H1 (cell line): ENCODE measurements around the gene SYMPK. TPM values are rescaled to one million over a fixed set of nuclear protein-coding genes. Genes with fewer than 3 reads are reported as not detected.

Source experiments
- CTCF ChIA-PET: fragments of 300-600 bp; sonication (Branson Sonifier 250); formaldehyde crosslinking; loops from one replicate; lab custom pipeline; 2021; ENCODE audit not compliant: partially characterized antibody; lab: Charles Lee
- POLR2A ChIA-PET: fragments of 300-600 bp; sonication (Branson Sonifier 250); formaldehyde crosslinking; loops from one replicate; lab custom pipeline; 2021; ENCODE audit warnings: inconsistent platforms; ENCODE audit not compliant: partially characterized antibody; lab: Charles Lee
- DNase-seq, 2 experiments: peaks; one replicate each; pipeline versions ENCODE4 v3.0.0 to v3.0.0-alpha.2; 2010 to 2022; ENCODE audit warnings: low spot score in 2 of 2, low read depth in 1 of 2, mixed read lengths in 1 of 2
- FAIRE-seq: peaks from 2 replicates; lab custom pipeline; 2011; peaks lifted over from hg19 to GRCh38; lab: Jason Lieb, UNC
- H2AFZ ChIP-seq: 2 replicates; pipeline ENCODE4 v1.8.1; 2012; ENCODE audit warnings: low read length, inconsistent platforms
- H2AK5ac ChIP-seq: 2 replicates; pipeline ENCODE4 v1.6.1; 2013; ENCODE audit warnings: low read depth, low read length
- H2BK120ac ChIP-seq: replicated peaks from 2 replicates; pipeline ENCODE3; 2013; ENCODE audit warnings: low read depth, low read length, inconsistent platforms
- H2BK12ac ChIP-seq: 2 replicates; pipeline ENCODE4 v1.6.1; 2013; ENCODE audit warnings: low read depth, low read length
- H2BK15ac ChIP-seq: 2 replicates; pipeline ENCODE4 v1.6.1; 2013; ENCODE audit warnings: low read length
- H2BK20ac ChIP-seq: 2 replicates; pipeline ENCODE4 v1.6.1; 2013; ENCODE audit warnings: low read length
- H2BK5ac ChIP-seq: 2 replicates; pipeline ENCODE4 v1.6.1; 2013; ENCODE audit warnings: low read depth, low read length
- H3K14ac ChIP-seq: 2 replicates; pipeline ENCODE4 v1.6.1; 2013; ENCODE audit warnings: inconsistent platforms; ENCODE audit not compliant: insufficient read length
- H3K18ac ChIP-seq: 2 replicates; pipeline ENCODE4 v1.6.1; 2013; ENCODE audit warnings: low read length; ENCODE audit errors: extremely low read depth
- H3K23ac ChIP-seq: 2 replicates; pipeline ENCODE4 v1.6.1; 2013; ENCODE audit warnings: inconsistent platforms; ENCODE audit not compliant: insufficient read length
- H3K23me2 ChIP-seq: 2 replicates; pipeline ENCODE4 v1.6.1; 2013; ENCODE audit warnings: low read depth, low read length
- H3K27ac ChIP-seq: 2 replicates; pipeline ENCODE4 v1.6.1; 2011; ENCODE audit warnings: low read depth, low read length, inconsistent platforms
- H3K27me3 ChIP-seq, 4 experiments: replicated peaks in 1 of 4; 1 replicate in 1 of 4; 2 replicates in 3 of 4; pipeline versions ENCODE4 v1.6.1 to v1.8.1; 2011 to 2013; ENCODE audit warnings: low read length in 3 of 4, mild to moderate bottlenecking in 3 of 4, inconsistent platforms in 2 of 4, mixed read lengths in 2 of 4, moderate library complexity in 1 of 4; ENCODE audit not compliant: control insufficient read depth in 3 of 4, insufficient read depth in 3 of 4; ENCODE audit errors: extremely low read depth in 1 of 4
- H3K36me3 ChIP-seq, 4 experiments: 2 replicates each; pipeline versions ENCODE4 v1.6.1 to v1.8.1; 2011 to 2013; ENCODE audit warnings: mild to moderate bottlenecking in 4 of 4, low read length in 3 of 4, moderate library complexity in 2 of 4, control low read depth in 1 of 4, inconsistent platforms in 1 of 4; ENCODE audit not compliant: insufficient read depth in 4 of 4, control insufficient read depth in 2 of 4
- H3K4ac ChIP-seq: replicated peaks from 2 replicates; pipeline ENCODE3; 2013; ENCODE audit warnings: low read length, low read depth, mixed read lengths, inconsistent platforms; ENCODE audit not compliant: insufficient read length
- H3K4me1 ChIP-seq, 4 experiments: replicated peaks in 1 of 4; 1 replicate in 1 of 4; 2 replicates in 3 of 4; pipeline versions ENCODE4 v1.6.1 to v1.8.1; 2011 to 2013; ENCODE audit warnings: low read length in 3 of 4, inconsistent platforms in 2 of 4, mixed read lengths in 1 of 4; ENCODE audit not compliant: insufficient read depth in 4 of 4, control insufficient read depth in 3 of 4
- H3K4me2 ChIP-seq, 2 experiments: 2 replicates each; pipeline versions ENCODE4 v1.6.1 to v1.8.1; 2011 to 2013; ENCODE audit warnings: low read depth in 2 of 2, low read length in 2 of 2, control low read depth in 1 of 2, inconsistent platforms in 1 of 2, mild to moderate bottlenecking in 1 of 2; ENCODE audit not compliant: insufficient read depth in 1 of 2
- H3K4me3 ChIP-seq, 4 experiments: fragments of 200-600, 300-600 bp in 1 of 4; sonication (generic), shearing (Covaris generic), sonication (Bioruptor Twin) in 1 of 4; 2 replicates each; pipeline versions ENCODE4 v1.5.1 to v1.8.1; 2011 to 2016; ENCODE audit warnings: low read length in 4 of 4, low read depth in 3 of 4, control low read depth in 2 of 4, inconsistent platforms in 2 of 4, mild to moderate bottlenecking in 2 of 4, mixed read lengths in 1 of 4, moderate library complexity in 1 of 4; ENCODE audit not compliant: insufficient read depth in 2 of 4; ENCODE audit errors: extremely low read depth in 1 of 4
- H3K56ac ChIP-seq: replicated peaks from 2 replicates; pipeline ENCODE3; 2013; ENCODE audit warnings: low read depth, mild to moderate bottlenecking, mixed read lengths, low read length, inconsistent platforms; ENCODE audit not compliant: insufficient read length
- H3K79me1 ChIP-seq: 2 replicates; pipeline ENCODE4 v1.6.1; 2013; ENCODE audit warnings: low read depth, low read length, control low read depth
- H3K79me2 ChIP-seq, 2 experiments: 2 replicates each; pipeline versions ENCODE4 v1.6.1 to v1.8.1; 2012 to 2013; ENCODE audit warnings: low read length in 2 of 2, mild to moderate bottlenecking in 2 of 2, inconsistent platforms in 1 of 2; ENCODE audit not compliant: insufficient read depth in 2 of 2, control insufficient read depth in 1 of 2
- H3K9ac ChIP-seq, 4 experiments: replicated peaks in 1 of 4; 1 replicate in 1 of 4; 2 replicates in 3 of 4; pipeline versions ENCODE4 v1.6.1 to v1.8.1; 2011 to 2013; ENCODE audit warnings: low read depth in 3 of 4, low read length in 3 of 4, control low read depth in 2 of 4, mild to moderate bottlenecking in 2 of 4, moderate library complexity in 2 of 4, inconsistent platforms in 1 of 4; ENCODE audit errors: extremely low read depth in 1 of 4
- H3K9me3 ChIP-seq, 2 experiments: 2 replicates each; pipeline versions ENCODE4 v1.6.1 to v1.8.1; 2012 to 2013; ENCODE audit warnings: mild to moderate bottlenecking in 2 of 2, moderate library complexity in 2 of 2, control low read depth in 1 of 2, inconsistent platforms in 1 of 2, low read depth in 1 of 2, low read length in 1 of 2, mixed read lengths in 1 of 2; ENCODE audit not compliant: insufficient read depth in 2 of 2
- H4K20me1 ChIP-seq, 2 experiments: replicated peaks in 1 of 2; 2 replicates each; pipeline versions ENCODE3 to v1.8.1; 2011 to 2013; ENCODE audit warnings: inconsistent platforms in 2 of 2, low read length in 2 of 2, mild to moderate bottlenecking in 1 of 2; ENCODE audit not compliant: insufficient read depth in 2 of 2, control insufficient read depth in 1 of 2
- H4K5ac ChIP-seq: 2 replicates; pipeline ENCODE4 v1.6.1; 2013; ENCODE audit warnings: low read length, low read depth, mixed read lengths, inconsistent platforms; ENCODE audit not compliant: insufficient read length
- H4K8ac ChIP-seq: 2 replicates; pipeline ENCODE4 v1.8.0; 2013; ENCODE audit warnings: mild to moderate bottlenecking, moderate library complexity, low read length, inconsistent platforms; ENCODE audit not compliant: insufficient read depth; ENCODE audit errors: extremely low read depth
- H4K91ac ChIP-seq: replicated peaks from 2 replicates; pipeline ENCODE3; 2013; ENCODE audit warnings: low read length, mixed read lengths, inconsistent platforms; ENCODE audit not compliant: insufficient read length
- BACH1 ChIP-seq: IDR thresholded peaks from 2 replicates; pipeline ENCODE4 v1.6.1; 2012; ENCODE audit warnings: low read length, improper control_type of control experiment
- BRCA1 ChIP-seq: IDR thresholded peaks from 2 replicates; pipeline ENCODE4 v1.6.1; 2012; ENCODE audit warnings: low read depth, low read length, improper control_type of control experiment
- CREB1 ChIP-seq: IDR thresholded peaks from 2 replicates; pipeline ENCODE4 v1.6.1; 2012; ENCODE audit warnings: inconsistent platforms
- EP300 ChIP-seq, 2 experiments: IDR thresholded peaks; 1 replicate in 1 of 2; 2 replicates in 1 of 2; pipeline ENCODE4 v1.6.1; 2011 to 2012; ENCODE audit warnings: low read depth in 2 of 2, low read length in 2 of 2, mild to moderate bottlenecking in 2 of 2, borderline replicate concordance in 1 of 2, inconsistent platforms in 1 of 2, moderate library complexity in 1 of 2
- HDAC6 ChIP-seq: IDR thresholded peaks from one replicate; pipeline ENCODE4 v1.7.1; 2012; ENCODE audit warnings: low read depth, mild to moderate bottlenecking, inconsistent platforms, low read length, moderate library complexity
- JUND ChIP-seq: IDR thresholded peaks from 2 replicates; pipeline ENCODE4 v1.6.1; 2011; ENCODE audit warnings: mild to moderate bottlenecking, improper control_type of control experiment, low read length
- NRF1 ChIP-seq: IDR thresholded peaks from 2 replicates; pipeline ENCODE4 v1.6.1; 2011; ENCODE audit warnings: mild to moderate bottlenecking, low read depth, low read length, improper control_type of control experiment
- RBBP5 ChIP-seq: IDR thresholded peaks from 2 replicates; pipeline ENCODE4 v1.7.1; 2012; ENCODE audit warnings: low read depth, mild to moderate bottlenecking, inconsistent platforms, low read length, moderate library complexity, borderline replicate concordance
- SIN3A ChIP-seq, 2 experiments: IDR thresholded peaks in 1 of 2; conservative IDR thresholded peaks in 1 of 2; 2 replicates each; pipeline ENCODE4 v1.6.1; 2011 to 2012; ENCODE audit warnings: low read length in 2 of 2, improper control_type of control experiment in 1 of 2, low read depth in 1 of 2, mild to moderate bottlenecking in 1 of 2
- SIRT6 ChIP-seq: IDR thresholded peaks from one replicate; pipeline ENCODE4 v1.7.1; 2012; ENCODE audit warnings: low read length, inconsistent platforms
- SIX5 ChIP-seq: IDR thresholded peaks from 2 replicates; pipeline ENCODE4 v1.6.1; 2011; ENCODE audit warnings: mild to moderate bottlenecking, low read depth, low read length
- SP4 ChIP-seq: IDR thresholded peaks from 2 replicates; pipeline ENCODE4 v1.6.1; 2012; ENCODE audit warnings: low read length, inconsistent platforms
- TAF1 ChIP-seq: IDR thresholded peaks from 2 replicates; pipeline ENCODE4 v1.6.1; 2011; ENCODE audit warnings: mild to moderate bottlenecking, low read depth, low read length
- TBP ChIP-seq: IDR thresholded peaks from 2 replicates; pipeline ENCODE4 v1.6.1; 2011; ENCODE audit warnings: low read depth, low read length, improper control_type of control experiment
- TCF12 ChIP-seq: IDR thresholded peaks from 2 replicates; pipeline ENCODE4 v1.6.1; 2011; ENCODE audit warnings: low read depth, mild to moderate bottlenecking, low read length
- TEAD4 ChIP-seq: IDR thresholded peaks from 2 replicates; pipeline ENCODE4 v1.6.1; 2012; ENCODE audit warnings: low read depth, low read length, inconsistent platforms, mixed read lengths
- WGBS, 2 experiments: shearing (Covaris generic) in 1 of 2; methylation state at CpG; one replicate each; pipeline versions ENCODE4 v1.1.6 to v1.1.7; 2013 to 2015; ENCODE audit warnings: low lambda C conversion rate in 2 of 2, mixed read lengths in 2 of 2, inconsistent platforms in 1 of 2, low coverage in 1 of 2, missing lambda C conversion rate in 1 of 2; ENCODE audit not compliant: insufficient replicate concordance in 2 of 2, insufficient coverage in 1 of 2, insufficient read length in 1 of 2; ENCODE audit errors: extremely low coverage in 1 of 2, missing lambda C conversion rate in 1 of 2; 5-methylcytosine and 5-hydroxymethylcytosine counted together
- polyA plus RNA-seq, 7 experiments: library from polyadenylated mRNA; depleted of rRNA in 3 of 7; stranded (reverse) in 5 of 7; unstranded in 2 of 7; fragments of >200 nt in 5 of 7; fragments of 200-250 nt in 2 of 7; gene quantifications; 1 replicate in 5 of 7; 2 replicates in 1 of 7; 4 replicates in 1 of 7; pipeline versions ENCODE4 v1.2.1 to v1.2.3, GENCODE V29; 2011 to 2013; ENCODE audit warnings: missing spikeins in 2 of 7, mixed read lengths in 2 of 7
- total RNA-seq: library from RNA; stranded (reverse); fragmentation: NEBNext Ultra II Directional; extraction: Animal tissue kit (Norgen Biotek cat#: 25700); gene quantifications from 2 replicates; pipeline ENCODE4 v1.2.1, GENCODE V29; 2021

Gene SYMPK
- total and polyA plus RNA-seq, 2 of the 8 experiments (the other 6 are each of a cell fraction or from before 2014, with no cell fraction given) = 93.6 to 99.5 TPM

- FAIRE-seq = no peak
- H3K36me3 ChIP-seq = peaks cover 50 to 72% (median 66%) of the 10 kb centered on the region in 4 experiments
- TF ChIP-seq TAF1 (no peak), TBP (no peak), NRF1 (no peak), RBBP5 (no peak), HDAC6 (no peak), SIRT6 (no peak), EP300 (IDR thresholded peaks at IDR 0.05; ENCODE audit: borderline replicate concordance in 1 of 2, low read depth in 2 of 2, low read length in 2 of 2) (no peak), TCF12 (no peak), SIN3A (conservative IDR thresholded peaks at IDR 0.05 in 1 of 2, IDR thresholded peaks at IDR 0.05 in 1 of 2; ENCODE audit: low read depth in 1 of 2, low read length in 2 of 2) (no peak), JUND (no peak), SIX5 (no peak), BACH1 (no peak), BRCA1 (no peak), SP4 (no peak), TEAD4 (no peak), CREB1 (no peak)
Observed at GRCh38 chr19:45828523-45828922, 34.4 kb downstream of the SYMPK start.

More at GRCh38 chr19:45828523-45828922, 34.4 kb downstream of the SYMPK start:
- Histone ChIP-seq H3K4me1 (no peaks in the 10 kb centered on the region), H4K20me1 (peaks cover 3 to 17% of the 10 kb centered on the region in 2 experiments), H3K56ac (no peak overlapping the region), H2BK20ac (no peak overlapping the region), H3K23me2 (0 out of 2 replicates have a peak, but pooled peaks cover 1% of the 10 kb centered on the region), H3K9me3 (no peaks in the 10 kb centered on the region), H3K79me1 (no peaks in the 10 kb centered on the region), H2BK5ac (no peak overlapping the region), H3K4ac (no peak overlapping the region), H3K79me2 (no peaks in the 10 kb centered on the region), H3K9ac (no peak overlapping the region), H3K4me2 (no peak overlapping the region), H4K8ac (no peak overlapping the region), H2BK120ac (no peak overlapping the region), H3K14ac (no peak overlapping the region), H2BK15ac (no peak overlapping the region), H3K27ac (no peak overlapping the region), H2AK5ac (no peak overlapping the region), H2AFZ (no peak overlapping the region), H3K18ac (no peak overlapping the region), H2BK12ac (no peak overlapping the region), H4K5ac (no peak overlapping the region), H4K91ac (no peak overlapping the region), H3K23ac (no peak overlapping the region), H3K27me3 (no peaks in the 10 kb centered on the region), H3K4me3 (no peak overlapping the region)
- no peak for DNase-seq
- ChIA-PET POLR2A (interaction anchor here (1.1 to 3.6 kb wide), 4 partner anchors 10 to 54 kb away, joined by 3 to 22 read pairs (median 4); no protein-coding TSS in a partner anchor), CTCF (interaction anchor here (0.9 to 5.3 kb wide), 7 partner anchors 11 to 140 kb away, joined by 3 to 42 read pairs (median 5); no protein-coding TSS in a partner anchor)
- WGBS, 2 experiments = 90% methylated on average over 9 of the region's 9 CpGs; no CpG with 5 or more reads in 1 of the 2 experiments
